Stimulated activated CD8-positive, alpha-beta memory T cell treated with anti-CD3 and anti-CD28 coated beads, Interleukin-15, amount 100 ng/mL, for 1 hour (primary cell): Measurements from ENCODE around the gene ASPSCR1.

Source experiments
- DNase-seq: peaks from one replicate; pipeline ENCODE4 v3.0.0-alpha.2; 2020; ENCODE audit warnings: low read depth

The ASPSCR1 gene

GRCh38 chr17:81999976-82000802 lies 22.8 kb downstream of the ASPSCR1 start:
- DNase-seq: no peak

DNA sequence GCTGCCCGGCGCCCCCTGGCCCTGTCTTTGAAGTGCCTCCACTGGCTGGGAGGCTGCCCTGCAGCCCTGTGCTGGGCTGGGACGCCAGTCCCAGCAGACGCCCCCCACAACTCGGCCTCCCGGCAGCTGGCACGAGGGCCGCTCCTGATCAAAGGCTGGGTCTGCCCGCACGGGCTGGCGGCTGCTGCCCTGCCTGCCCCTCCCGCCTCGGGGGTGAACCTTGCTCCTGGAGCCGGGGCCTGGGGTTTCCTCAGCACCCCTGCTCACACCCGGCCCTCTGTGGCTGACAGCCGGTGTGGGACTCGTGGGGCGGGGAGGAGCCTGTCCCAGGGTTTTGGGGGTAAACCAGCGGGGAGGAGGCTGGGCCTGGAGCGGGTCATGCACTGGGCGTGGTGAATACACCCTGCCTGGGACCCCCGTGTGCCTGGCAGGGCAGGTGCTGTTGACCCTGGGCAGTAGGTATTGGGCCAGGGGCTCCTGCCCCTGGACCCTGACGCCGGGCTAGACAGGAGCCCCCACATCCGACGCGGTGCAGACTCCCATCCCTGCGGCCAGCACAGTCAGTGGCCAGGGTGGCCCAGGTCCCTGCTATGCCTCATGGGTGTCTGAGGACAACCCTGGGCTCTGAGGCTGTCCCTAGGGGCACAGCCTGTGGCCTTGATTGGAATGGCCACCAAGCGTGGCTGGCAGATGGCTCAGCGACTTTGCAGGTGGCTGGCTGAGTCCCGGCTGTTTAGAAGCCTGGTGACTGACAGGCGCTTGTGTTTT lies 23.6 kb downstream of the ASPSCR1 start:
- no peak for DNase-seq

- no peak for DNase-seq
Observed at GRCh38 chr17:82001571-82002056, 24.2 kb downstream of the ASPSCR1 start.

GRCh38 chr17:82003411-82004381 lies 26.3 kb downstream of the ASPSCR1 start:
- no peak for DNase-seq

DNA sequence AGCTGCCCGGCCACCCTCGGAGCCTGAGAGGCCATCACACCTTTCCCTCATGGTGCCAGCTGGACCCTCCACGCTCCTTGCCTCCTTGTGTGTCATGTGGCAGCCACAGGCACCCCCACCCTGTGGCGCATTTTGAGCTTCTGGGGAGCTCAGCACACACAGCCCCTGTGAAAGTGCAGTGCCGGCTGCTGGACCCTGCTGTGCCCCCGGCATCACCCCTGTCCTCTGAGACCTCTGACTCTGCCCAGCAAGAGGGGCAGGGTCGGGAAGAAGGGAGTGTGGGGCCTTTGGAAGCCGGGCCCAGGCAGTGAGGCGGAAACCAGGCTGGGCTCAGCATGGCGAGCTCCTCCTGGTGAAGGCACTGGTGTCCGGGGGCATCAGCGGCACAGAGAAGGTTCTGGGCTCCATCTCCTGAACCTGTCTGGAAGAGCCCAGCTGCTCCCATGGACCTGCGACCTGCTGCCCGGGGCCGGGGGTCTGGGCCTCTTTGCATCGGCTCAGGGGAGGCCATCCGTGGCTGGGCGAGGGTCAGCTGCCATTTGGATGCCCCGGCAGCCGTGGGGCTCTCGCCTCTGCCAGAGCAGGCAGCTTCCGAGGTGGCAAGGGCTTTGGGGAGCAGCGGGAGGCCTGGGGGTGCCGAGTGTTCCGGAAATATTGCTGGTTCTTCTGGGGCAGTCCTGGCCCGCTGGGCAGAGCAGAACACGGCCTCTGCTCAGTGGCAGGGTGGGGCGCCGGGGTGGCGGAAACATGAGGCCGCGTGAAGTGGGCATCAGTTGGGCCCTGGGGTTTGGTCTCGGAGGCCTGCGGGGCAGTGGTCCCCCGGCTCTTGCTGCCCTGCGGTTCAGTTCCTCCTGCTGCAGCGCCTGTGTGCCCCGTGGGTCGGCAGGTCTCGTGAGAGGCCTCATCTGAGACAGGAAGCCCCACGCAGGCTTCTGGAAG lies 27.4 kb downstream of the ASPSCR1 start:
- DNase-seq: no peak

GRCh38 chr17:82005701-82006348 lies 28.4 kb downstream of the ASPSCR1 start:
- no peak for DNase-seq

DNA sequence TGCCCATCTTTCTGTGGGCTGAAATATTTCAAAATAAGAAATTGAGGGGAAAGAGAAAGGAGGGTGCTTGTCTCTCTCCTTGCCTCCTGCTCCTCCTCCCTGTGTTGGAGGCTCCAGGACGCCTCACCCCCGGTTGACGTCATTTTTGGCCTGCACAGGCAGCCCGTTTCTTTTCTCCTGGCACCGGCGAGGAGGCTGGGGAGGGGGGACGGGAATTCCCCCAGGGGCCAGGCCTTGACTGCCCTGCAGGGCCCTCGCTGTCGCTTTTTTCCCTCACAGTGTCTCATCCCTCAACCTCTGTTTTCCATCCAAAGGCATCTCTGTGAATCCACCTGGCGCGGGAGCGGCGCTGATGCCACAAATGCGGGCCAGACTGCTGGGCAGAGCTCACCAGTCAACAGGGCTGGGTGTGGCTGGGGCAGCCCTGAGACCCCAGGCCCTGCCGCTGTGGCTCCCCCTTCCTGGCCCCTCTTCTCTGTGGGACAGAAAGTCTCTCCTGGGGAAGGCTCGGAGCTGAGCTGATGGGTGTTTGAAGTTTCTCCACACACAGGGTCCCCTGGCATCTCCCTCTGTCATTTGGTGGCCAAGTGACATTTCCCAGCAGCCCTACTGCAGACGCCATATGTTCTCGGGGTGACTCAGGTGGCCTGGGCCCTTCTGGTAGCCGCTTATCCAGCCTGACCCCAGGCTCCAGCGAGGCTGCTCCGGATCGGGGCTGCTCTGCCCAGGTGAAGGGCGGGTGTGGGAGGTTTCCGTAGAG lies 29.2 kb downstream of the ASPSCR1 start:
- DNase-seq: no peak

DNA sequence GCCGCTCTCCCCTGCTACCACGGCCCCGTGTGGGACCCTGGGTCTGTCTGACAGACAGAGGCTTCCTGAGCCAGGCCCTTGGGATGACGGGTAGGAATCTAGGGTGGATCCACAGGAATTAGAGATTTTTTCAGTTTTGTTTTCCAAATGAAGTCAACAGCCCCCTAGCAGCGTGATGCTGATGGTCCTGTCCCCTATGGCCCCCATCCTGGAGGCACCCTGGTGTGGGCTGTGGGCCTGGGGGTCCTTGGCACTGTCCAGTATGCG lies 29.7 kb downstream of the ASPSCR1 start:
- no peak for DNase-seq

GRCh38 chr17:82007495-82008257 lies 30.2 kb downstream of the ASPSCR1 start:
- DNase-seq: no peak

- no peak for DNase-seq
Observed at GRCh38 chr17:82008258-82008940, 31.0 kb downstream of the ASPSCR1 start.

- DNase-seq: no peak
Observed at GRCh38 chr17:82008941-82009405, 31.5 kb downstream of the ASPSCR1 start.

DNA sequence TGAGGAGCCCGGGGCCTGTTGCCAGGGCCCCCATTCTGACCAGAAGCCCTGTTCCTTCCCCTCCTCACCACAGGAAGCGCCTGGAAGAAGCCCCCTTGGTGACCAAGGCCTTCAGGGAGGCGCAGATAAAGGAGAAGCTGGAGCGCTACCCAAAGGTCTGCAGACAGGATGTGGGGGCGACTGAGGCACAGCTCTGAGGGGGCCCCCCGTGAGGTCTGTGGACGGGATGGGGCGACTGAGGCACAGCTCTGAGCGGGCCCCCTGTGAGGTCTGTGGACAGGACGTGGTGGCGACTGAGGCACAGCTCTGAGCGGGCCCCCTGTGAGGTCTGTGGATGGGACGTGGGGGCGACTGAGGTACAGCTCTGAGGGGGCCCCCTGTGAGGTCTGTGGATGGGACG lies 32.0 kb downstream of the ASPSCR1 start:
- no peak for DNase-seq

DNA sequence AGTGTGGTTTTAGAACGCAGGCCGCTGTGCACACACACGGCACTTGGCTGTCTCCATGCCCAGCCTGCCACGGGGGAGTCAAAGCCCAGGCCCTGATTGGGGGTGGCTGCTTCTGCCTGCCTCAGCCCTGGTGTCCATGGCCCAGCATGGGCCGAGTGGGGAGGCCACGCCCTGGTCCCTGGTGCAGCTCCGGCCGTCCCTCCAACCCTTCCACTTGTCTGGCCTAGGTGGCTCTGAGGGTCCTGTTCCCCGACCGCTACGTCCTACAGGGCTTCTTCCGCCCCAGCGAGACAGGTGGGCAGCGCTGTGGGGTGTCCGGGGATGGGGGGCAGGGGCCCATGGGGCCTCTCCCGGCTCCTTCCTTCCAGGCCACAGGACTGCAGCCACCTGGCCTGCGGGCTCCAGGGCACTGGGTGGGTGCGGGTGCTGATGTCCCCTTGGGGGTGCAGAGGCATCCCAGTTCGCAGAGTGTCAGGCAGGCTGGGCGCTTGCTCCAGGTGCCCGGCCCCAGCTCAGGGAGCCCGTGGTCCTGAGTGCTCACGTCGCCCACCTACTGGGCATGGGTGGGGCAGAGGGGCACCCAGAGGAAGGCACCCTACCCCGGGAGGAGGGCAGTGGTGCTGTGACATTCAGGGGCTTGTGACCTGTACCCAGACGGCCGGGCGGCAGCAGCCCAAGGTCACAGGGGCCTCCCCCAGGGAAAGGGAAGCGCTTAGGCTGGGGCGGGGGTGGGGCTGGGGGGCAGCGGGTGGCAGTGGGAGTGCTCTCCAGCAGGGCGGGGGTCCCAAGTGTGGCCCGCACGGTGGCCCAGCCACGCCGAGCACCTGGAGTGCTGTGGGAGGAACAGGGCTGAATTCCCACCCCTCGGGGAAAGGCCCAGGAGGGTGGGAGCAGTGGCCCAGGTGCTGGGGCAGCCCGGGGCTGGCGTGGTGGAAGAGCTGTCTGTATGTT lies 33.4 kb downstream of the ASPSCR1 start:
- DNase-seq: no peak

DNA sequence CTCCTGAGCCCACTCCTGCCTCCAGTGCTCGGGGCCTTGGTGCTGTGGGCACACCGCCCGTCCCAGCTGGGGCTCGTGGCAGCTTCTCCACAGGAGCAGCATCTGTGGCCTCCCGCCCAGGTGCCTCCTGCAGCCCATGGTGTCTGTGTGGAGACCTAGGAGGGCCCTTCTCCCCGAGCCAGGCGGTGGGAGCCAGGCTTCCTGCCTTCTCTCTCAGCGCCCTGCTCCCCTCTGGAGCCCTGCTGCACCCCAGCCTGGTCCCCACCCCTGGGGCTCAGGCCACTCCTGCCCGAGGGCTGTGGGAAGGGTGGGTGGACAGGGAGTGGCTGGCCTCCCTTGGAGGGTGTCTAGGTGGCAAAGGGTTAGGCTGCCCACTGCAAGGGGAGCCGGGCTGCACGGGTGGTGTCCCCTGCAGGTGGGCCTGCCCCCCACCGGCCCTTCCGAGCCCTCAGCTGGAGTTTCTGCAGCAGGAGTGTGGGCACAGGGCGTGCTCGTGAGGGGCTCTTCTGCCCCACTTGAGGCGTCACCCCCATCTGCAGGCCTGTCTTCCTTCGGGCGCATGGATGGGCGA lies 34.3 kb downstream of the ASPSCR1 start:
- no peak for DNase-seq

GRCh38 chr17:82012261-82012639 lies 34.8 kb downstream of the ASPSCR1 start:
- no peak for DNase-seq

GRCh38 chr17:82012640-82013295 lies 35.3 kb downstream of the ASPSCR1 start:
- no peak for DNase-seq
